Duodenal mucosa (tissue), 2 donors: ENCODE data around the gene BTBD6.

Experiments used
- H3K27ac ChIP-seq: one replicate; pipeline ENCODE4 v1.7.0; 2013; ENCODE audit warnings: low read depth, low read length
- H3K27me3 ChIP-seq, 2 donors: one replicate each; pipeline ENCODE4 v1.7.0; 2013; ENCODE audit warnings: low read length in 2 of 2, control low read depth in 1 of 2; ENCODE audit not compliant: insufficient read depth in 2 of 2, control insufficient read depth in 1 of 2
- H3K36me3 ChIP-seq, 2 donors: one replicate each; pipeline ENCODE4 v1.7.0; 2013; ENCODE audit warnings: low read length in 2 of 2, control low read depth in 1 of 2; ENCODE audit not compliant: insufficient read depth in 2 of 2, control insufficient read depth in 1 of 2
- H3K4me1 ChIP-seq, 2 donors: one replicate each; pipeline ENCODE4 v1.7.0; 2013; ENCODE audit warnings: low read length in 2 of 2, control low read depth in 1 of 2; ENCODE audit not compliant: insufficient read depth in 2 of 2, control insufficient read depth in 1 of 2
- H3K4me3 ChIP-seq, 2 donors: one replicate each; pipeline ENCODE4 v1.7.0; 2013; ENCODE audit warnings: low read length in 2 of 2, low read depth in 1 of 2
- H3K9ac ChIP-seq, 2 donors: one replicate each; pipeline ENCODE4 v1.7.0; 2013; ENCODE audit warnings: low read length in 2 of 2, low read depth in 1 of 2
- H3K9me3 ChIP-seq, 2 donors: one replicate each; pipeline ENCODE4 v1.7.0; 2013; ENCODE audit warnings: low read length in 2 of 2, control low read depth in 1 of 2; ENCODE audit not compliant: control insufficient read depth in 1 of 2

The BTBD6 gene

DNA sequence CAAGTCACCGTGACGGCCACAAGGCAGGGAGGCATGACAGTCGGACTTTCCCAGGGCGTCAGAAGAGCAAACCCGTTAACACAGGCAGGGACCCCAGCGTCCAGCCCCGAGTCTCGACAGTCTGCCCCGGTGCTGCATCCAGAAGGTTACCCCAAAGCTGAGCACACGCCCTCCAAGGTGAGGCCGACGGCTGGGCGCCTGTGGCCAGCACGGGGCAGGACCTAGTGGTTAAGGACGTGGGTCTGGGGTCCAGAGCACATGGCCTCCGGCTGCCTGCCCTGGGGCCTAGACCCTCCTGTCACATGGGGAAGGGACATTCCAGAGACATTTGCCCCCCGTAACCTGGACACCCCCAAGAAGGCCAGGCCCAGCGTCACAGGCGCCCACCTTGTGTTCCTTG is 29.7 kb upstream of the BTBD6 start:
- Histone ChIP-seq H3K27me3 (no peaks in the 10 kb centered on the region), H3K27ac (no peak overlapping the region), H3K9ac (no peak overlapping the region), H3K36me3 (peaks cover 8 to 75% of the 10 kb centered on the region in 2 donors), H3K4me1 (no peaks in the 10 kb centered on the region), H3K9me3 (no peaks in the 10 kb centered on the region), H3K4me3 (no peak overlapping the region)

DNA sequence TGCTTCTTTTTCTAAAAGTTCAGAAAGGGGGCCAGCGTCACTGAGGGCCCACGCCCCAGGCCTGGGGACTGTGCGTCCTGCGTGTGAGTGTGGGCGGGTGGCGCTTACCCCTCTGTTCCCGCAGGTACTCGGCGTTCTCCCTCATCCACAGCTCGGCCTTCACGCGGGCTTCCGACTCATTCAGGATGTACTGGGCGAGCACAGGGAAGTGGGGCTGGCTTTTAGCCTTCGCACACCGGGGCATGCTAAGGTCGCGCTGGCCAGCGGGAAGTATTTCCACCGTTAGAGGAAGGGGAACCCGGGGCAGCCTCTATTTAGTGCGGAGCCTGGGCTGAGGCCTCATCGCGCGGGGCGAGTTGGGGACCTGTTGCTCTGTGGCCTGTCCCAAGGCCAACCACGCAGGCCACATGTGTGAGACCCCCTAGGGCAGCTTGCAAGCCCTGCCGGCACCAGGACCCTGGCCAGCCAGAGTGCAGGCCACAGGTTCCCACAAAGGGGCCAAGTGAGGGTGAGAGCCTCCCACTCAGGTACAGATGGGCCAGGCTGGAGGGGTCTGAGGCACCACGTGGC is 29.2 kb upstream of the BTBD6 start:
- Histone ChIP-seq H3K27ac (no peak overlapping the region), H3K9me3 (no peaks in the 10 kb centered on the region), H3K4me3 (no peak overlapping the region), H3K36me3 (peaks cover 11 to 79% of the 10 kb centered on the region in 2 donors), H3K27me3 (no peaks in the 10 kb centered on the region), H3K9ac (no peak overlapping the region), H3K4me1 (no peaks in the 10 kb centered on the region)

DNA sequence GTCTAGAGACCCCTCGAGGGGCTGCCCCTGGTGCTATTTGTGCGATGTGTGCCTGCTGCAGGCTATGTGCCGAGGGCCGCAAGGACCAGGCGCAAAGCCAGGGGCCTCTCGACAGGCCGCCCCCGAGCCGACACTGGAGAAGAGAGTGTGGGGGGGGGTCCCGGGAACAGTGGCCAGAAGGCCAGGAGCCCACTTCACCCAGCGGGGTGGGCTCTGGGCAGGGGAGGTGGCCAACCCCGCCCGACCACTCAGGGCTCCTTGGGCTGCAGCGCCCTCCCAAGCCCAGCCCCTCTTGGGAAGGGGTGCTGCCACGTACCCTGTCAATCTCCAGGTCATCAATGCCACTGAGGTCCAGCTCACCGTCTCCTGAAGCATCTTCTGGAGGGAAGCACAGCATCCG is 28.6 kb upstream of the BTBD6 start:
- Histone ChIP-seq H3K36me3 (peaks cover 11 to 86% of the 10 kb centered on the region in 2 donors), H3K4me1 (no peaks in the 10 kb centered on the region), H3K27me3 (no peaks in the 10 kb centered on the region), H3K27ac (no peak overlapping the region), H3K4me3 (no peak overlapping the region), H3K9me3 (no peaks in the 10 kb centered on the region), H3K9ac (no peak overlapping the region)

DNA sequence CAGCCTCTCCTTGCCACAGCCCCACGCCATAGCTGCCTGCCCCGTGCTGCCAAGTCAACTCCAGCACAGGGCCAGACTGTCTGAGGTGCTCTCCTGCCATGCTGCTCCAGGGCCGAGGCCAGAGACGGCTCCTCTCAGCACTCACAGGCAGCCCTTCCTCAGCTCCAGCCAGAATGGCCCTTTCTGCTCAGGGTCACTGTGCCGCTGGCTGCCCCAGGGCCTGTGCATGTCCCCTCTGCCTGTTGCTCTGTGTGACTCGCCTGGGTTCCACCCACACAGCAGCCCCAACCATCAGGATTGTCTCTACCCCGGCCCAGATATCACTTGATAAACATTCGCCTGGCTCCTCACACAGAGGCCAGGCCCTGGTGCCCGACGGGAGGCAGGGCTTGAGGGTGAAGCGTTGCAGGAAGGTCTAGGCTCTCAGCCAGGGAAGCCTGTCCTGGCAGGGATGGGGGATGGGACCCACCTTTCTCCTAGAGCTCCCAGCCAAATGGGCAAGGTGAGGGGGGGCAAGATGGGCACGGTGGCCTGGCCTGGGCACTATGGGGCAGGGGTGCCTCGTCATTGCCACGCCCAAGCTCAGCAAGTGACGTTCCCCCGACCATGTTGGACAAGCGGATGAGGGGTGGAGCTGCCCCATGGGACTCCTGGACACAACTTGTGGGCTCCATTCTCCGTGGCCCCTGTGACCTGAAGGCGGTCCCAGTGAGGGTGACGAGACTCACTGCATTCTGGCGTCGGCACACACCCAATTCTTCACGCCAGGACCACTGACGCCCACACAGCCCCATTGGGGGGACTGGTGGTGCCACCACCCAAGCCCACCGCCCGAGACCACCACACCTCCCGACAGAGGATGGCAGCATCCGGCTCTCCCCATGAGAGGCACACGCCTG is 27.4 kb upstream of the BTBD6 start:
- Histone ChIP-seq H3K27me3 (no peaks in the 10 kb centered on the region), H3K36me3 (peaks cover 11 to 81% of the 10 kb centered on the region in 2 donors), H3K4me1 (no peaks in the 10 kb centered on the region), H3K4me3 (no peak overlapping the region), H3K27ac (no peak overlapping the region), H3K9me3 (no peaks in the 10 kb centered on the region), H3K9ac (no peak overlapping the region)

DNA sequence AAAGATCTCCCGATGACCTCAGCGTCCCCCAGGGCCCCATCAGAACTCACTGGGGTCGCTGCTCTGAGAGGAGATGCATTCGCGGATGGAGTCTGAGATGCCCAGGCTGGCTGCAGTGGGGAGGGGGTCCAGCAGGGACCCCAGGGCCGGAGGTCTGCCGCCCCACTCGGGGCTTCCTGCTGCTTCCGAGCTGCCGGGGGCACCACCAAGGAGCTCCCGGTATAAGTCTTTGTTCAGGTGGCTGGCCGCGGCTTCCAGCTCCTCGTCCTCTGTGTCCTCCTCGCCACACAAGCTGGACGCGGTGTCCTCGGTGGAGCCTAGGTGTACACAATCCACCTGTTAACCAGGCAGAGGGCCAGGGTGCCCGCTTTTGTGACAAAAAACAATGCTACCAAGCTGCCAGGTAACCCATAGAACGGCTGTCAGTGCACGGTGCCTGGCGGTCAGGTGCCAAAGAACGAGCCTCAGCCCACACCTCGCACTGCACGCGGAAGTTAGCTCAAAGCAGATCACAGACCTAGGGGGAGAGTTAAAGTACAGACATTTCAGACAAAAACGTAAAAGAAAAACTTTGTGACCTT is 26.6 kb upstream of the BTBD6 start:
- Histone ChIP-seq H3K36me3 (peaks cover 17 to 82% of the 10 kb centered on the region in 2 donors), H3K9me3 (no peaks in the 10 kb centered on the region), H3K27me3 (no peaks in the 10 kb centered on the region), H3K27ac (no peak overlapping the region), H3K4me3 (no peak overlapping the region), H3K4me1 (no peaks in the 10 kb centered on the region), H3K9ac (no peak overlapping the region)

DNA sequence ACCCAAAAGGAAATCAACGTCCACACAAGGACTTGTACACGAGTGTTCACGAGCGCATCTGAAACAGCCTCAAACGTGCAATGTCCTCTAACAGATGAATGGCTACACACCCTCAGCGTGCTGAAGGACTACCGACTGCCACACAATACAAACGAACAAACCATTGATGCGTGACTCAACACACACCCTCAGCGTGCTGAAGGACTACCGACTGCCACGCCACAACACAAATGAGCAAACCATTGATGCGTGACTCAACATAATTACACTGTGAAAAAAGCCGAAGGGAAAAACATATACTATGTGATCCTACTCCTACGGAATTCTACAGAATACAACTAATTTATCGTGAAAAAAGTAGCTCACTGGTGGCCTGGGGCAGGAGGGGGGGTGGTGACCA is 25.1 kb upstream of the BTBD6 start:
- no peak overlapping the region for H3K4me3 ChIP-seq
- H3K4me1 ChIP-seq, result no peaks in the 10 kb centered on the region
- H3K27ac ChIP-seq, result no peak overlapping the region
- H3K27me3 ChIP-seq, result no peaks in the 10 kb centered on the region
- H3K9me3 ChIP-seq, result no peaks in the 10 kb centered on the region
- H3K9ac ChIP-seq, result no peak overlapping the region
- peaks cover 14 to 70% of the 10 kb centered on the region in 2 donors for H3K36me3 ChIP-seq

DNA sequence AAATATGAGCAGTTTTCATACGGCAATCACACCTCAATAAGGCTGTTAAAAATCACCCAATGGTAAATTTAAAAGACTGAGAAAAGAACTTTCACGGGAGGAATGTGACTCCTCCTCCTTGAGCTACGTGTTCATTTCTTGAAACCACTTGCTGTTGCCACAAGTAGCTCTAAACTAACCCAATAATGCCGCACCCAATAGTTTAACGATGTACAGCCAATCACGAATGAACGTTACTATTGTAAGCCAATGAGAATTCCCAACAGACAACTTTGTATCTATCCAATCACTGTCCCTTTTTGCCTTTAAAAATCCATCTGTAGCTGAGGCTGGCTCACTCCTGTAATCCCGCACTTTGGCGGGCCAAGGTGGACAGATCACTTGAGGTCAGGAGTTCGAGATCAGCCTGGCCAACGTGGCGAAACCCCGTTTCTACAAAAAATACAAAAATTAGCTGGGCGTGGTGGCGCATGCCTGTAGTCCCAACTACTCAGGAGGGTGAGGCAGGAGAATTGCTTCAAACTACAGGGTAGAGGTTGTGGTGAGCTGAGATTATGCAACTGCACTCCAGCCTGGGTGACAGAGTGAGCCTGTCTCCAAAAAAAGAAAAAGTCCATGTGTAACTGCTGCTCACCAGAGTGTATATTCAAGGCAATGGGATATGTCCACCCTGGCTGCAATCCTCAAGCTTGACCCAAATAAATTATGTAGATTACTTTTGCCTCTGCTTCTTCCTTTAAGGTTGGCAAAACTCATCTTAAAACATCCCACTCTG is 24.4 kb upstream of the BTBD6 start:
- no peak overlapping the region for H3K27ac ChIP-seq

DNA sequence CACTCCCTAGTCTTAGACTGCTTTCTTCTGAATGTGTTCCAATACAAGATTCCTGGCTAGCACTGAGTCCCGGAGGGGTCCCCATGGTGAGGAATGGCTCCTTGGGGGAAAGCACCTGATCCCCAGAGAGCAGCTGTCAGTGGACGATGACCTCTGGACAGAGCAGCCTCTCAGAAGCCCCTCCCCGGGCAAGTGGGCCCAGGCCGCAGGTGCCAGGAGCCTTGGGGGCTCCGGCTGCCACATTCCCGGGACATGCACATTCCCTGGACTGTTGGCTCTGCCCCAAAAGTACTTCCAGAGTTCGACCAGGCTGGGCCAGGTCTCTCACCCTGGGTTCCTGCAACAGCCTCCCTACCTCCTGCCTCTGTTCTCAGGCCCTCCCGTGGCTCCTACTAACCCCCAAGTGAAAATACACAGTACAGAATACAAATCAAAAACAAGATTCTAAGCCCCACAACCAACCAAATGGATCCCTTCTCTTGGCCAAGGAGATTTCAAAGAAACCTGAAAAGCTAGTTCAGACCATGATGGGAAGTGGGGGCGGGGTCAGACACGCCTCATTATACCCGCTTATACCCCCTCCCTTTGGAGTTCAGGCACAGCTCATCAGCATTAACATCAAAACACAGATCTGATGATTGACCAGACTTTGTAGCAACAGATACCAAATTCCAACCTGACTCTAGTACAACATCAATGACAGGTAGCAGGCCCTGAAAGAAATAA is 23.3 kb upstream of the BTBD6 start:
- H3K27me3 ChIP-seq, result no peaks in the 10 kb centered on the region
- H3K4me3 ChIP-seq, result no peak overlapping the region
- peaks cover 14 to 54% of the 10 kb centered on the region in 2 donors for H3K36me3 ChIP-seq
- no peak overlapping the region for H3K27ac ChIP-seq
- H3K4me1 ChIP-seq, result no peaks in the 10 kb centered on the region
- no peak overlapping the region for H3K9ac ChIP-seq
- no peaks in the 10 kb centered on the region for H3K9me3 ChIP-seq

More for the DNA sequence above, 24.4 kb upstream of the BTBD6 start:
- no peaks in the 10 kb centered on the region for H3K4me1 ChIP-seq
- peaks cover 14 to 63% of the 10 kb centered on the region in 2 donors for H3K36me3 ChIP-seq
- no peak overlapping the region for H3K9ac ChIP-seq
- no peak overlapping the region for H3K4me3 ChIP-seq
- H3K9me3 ChIP-seq, result no peaks in the 10 kb centered on the region
- H3K27me3 ChIP-seq, result no peaks in the 10 kb centered on the region

DNA sequence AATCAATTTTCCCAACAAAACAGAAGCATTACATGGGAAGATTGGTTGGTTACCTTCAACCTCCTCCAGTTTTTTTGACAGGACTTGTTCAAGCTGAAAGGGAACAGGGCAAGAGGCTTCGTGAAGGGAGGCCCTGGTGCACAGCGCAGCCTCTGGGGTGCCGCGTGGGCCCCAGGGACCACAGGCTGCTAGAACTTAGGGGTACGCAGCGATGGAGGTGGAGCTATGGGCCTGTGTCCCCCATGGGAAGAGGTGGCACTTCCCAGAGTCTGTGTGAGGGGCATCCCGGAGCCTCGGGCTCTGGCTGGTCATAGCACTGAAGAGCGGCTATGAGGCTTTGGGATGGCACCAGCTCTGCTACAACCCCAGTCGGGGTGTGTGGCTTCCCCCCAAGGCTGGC is 22.1 kb upstream of the BTBD6 start:
- Histone ChIP-seq H3K4me1 (no peaks in the 10 kb centered on the region), H3K27me3 (no peaks in the 10 kb centered on the region), H3K9ac (no peak overlapping the region), H3K36me3 (peaks cover 14 to 42% of the 10 kb centered on the region in 2 donors), H3K9me3 (no peaks in the 10 kb centered on the region), H3K27ac (no peak overlapping the region), H3K4me3 (no peak overlapping the region)
